ENCODE data around the gene ZFYVE26.
"Not testable (repeated sequence)": the region's sequence is repeated elsewhere in the genome, so short reads cannot be mapped to it uniquely, and the experiment has no call there.

ZFYVE26 gene

GRCh38 chr14:67749341-67750084, 66.9 kb downstream of the ZFYVE26 start:
- no peak for DNase-seq

GRCh38 chr14:67748312-67748711, 68.1 kb downstream of the ZFYVE26 start:
- no peak for DNase-seq

- DNase-seq = no peak
Observed at GRCh38 chr14:67746927-67747326, 69.5 kb downstream of the ZFYVE26 start.

GRCh38 chr14:67744046-67744445, 72.3 kb downstream of the ZFYVE26 start:
- no peak for DNase-seq

- DNase-seq = no peak
Observed at GRCh38 chr14:67738740-67739504, 77.5 kb downstream of the ZFYVE26 start.

- DNase-seq = no peak
Observed at GRCh38 chr14:67736771-67737170, 79.6 kb downstream of the ZFYVE26 start.

DNA sequence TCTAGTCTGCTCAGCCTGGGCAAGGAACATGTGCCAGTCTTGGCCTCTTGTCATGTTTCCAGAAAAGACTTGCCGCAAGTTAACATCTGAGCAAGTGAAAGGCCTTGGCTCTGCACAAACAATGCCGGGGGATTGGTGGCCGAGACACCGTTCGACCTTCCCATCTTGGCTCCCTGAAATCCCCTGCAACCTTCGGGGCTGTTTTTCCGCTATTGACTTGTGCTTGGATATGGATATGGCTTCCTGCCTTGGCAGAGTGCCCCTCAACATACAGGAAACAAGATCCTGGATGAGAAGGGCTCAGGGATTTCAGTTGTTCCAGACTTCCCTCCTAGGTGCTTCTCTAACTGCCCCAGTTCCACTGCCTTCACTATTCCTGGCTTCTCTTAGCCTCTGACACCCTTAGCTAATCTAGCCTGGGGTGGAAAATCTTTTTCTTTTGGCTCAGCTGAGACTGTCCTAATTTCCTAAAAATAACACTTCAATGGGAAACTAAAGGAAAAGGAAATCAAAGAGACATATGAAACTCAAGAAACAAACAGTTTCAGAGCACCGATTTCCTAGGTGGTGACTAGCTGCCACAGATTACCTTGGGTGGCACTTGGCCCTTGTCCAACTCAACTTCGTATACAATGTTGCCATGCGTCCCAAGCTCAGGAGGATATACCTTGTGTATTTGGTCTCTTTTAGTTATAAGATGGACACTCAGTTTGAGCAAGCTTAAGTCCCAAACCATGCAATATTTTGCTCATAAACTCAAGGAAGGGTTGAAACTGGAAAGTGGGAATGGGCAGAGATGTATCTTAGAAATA, 80.8 kb downstream of the ZFYVE26 start:
- DNase-seq = no peak

- DNase-seq = no peak
Observed at GRCh38 chr14:67734675-67735074, 81.7 kb downstream of the ZFYVE26 start.

GRCh38 chr14:67733616-67734015, 82.8 kb downstream of the ZFYVE26 start:
- no peak for DNase-seq

- DNase-seq = no peak
Observed at GRCh38 chr14:67729072-67729885, 87.1 kb downstream of the ZFYVE26 start.

DNA sequence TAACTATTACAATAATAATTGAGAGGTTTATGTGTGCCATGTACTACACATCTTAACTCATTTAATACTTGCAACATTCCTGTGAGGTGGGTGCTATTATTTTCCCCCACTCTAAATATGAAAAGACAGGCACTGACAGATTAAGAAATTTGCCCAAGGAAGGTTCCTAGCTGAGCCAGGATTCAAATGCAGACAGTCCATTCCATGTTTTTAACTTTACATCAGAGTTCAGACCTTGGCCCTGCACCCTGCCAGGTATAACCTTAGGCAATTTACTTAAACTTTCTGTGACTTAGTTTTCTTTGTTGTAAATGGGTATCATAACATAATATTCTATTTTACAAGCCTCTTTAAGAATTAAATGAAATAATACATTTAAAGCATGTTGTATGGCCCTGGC, 88.1 kb downstream of the ZFYVE26 start:
- no peak for DNase-seq

- no peak for DNase-seq
Observed at GRCh38 chr14:67727361-67727760, 89.0 kb downstream of the ZFYVE26 start.

DNA sequence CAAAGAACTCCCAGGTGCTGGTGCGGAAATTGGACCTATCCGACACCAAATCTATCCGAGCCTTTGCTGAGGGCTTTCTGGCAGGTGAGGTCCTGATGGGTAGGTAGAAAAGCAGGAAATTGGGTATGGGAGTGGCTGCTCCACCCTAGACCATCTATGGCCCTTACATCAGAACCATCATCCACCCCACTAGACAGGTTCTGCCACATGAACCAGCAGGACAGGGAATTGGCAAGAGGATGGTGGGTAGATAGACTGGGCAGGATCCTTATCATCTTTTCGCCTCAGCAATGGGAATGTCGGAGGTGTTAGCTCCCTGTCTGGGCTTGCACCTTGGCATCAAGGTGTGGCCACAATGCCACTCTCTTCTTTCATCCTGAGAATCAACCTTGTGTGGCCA, 91.2 kb downstream of the ZFYVE26 start:
- no peak for DNase-seq

GRCh38 chr14:67722293-67722692, 94.1 kb downstream of the ZFYVE26 start:
- no peak for DNase-seq

- DNase-seq = no peak
Observed at GRCh38 chr14:67721875-67722274, 94.5 kb downstream of the ZFYVE26 start.

DNA sequence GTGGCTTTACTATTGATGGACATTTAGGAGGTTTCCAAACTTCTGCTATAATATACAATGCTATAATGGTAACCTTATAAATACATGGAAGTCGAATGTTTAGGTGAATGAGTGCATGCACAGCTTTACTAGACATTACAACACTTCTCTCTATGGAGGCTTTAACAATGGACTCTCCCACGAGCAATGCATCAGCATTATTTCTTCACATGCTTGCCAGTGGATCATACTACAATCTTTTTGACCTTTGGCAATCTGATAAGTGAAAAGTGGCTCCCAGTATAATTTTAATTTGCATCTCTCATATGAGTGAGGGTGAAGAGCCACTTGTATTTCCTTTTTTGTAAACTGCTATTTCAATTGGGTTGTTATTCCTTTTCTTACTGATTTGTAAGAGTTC, 96.5 kb downstream of the ZFYVE26 start:
- no peak for DNase-seq

- DNase-seq = not testable (repeated sequence)
Observed at GRCh38 chr14:67719385-67719784, 97.0 kb downstream of the ZFYVE26 start.

- DNase-seq = no peak
Observed at GRCh38 chr14:67718265-67718664, 98.1 kb downstream of the ZFYVE26 start.

- no peak for DNase-seq
Observed at GRCh38 chr14:67717048-67717447, 99.3 kb downstream of the ZFYVE26 start.

DNA sequence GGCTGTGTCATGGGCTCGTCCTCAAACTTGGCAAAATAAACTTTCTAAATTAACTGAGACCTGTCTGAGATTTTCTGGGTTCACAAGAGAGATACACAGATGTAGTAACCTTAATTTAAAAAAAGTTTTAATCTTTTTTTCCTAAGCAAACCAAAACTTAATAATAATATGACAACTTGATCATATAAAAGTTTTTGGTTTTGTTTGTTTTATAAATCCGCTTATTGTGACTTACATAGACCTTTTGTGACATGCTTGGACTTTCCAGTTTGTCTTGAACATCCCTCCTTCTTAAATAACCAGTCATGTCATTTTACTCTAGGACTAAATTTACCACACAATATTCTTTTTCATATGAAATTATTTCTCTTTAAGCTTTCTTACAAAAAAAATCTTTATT, 106.2 kb downstream of the ZFYVE26 start:
- no peak for DNase-seq

DNA sequence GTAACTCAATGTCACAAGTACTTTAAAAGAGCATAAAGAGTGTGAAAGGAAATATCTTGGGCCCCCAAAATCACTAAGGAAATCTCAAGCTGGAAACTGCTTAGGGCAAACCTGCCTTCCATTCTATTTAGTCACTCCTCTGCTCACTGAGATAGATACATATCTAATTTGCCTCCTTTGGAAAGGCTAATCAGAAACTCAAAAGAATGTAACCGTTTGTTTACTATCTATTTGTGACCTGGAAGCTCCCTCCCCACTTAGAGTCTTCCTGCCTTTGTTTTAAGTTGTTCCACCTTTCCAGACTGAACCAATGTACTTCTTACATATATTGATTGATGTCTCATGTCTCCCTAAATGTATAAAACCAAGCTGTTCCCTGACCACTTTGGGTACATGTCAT, 106.6 kb downstream of the ZFYVE26 start:
- not testable (repeated sequence) for DNase-seq

DNA sequence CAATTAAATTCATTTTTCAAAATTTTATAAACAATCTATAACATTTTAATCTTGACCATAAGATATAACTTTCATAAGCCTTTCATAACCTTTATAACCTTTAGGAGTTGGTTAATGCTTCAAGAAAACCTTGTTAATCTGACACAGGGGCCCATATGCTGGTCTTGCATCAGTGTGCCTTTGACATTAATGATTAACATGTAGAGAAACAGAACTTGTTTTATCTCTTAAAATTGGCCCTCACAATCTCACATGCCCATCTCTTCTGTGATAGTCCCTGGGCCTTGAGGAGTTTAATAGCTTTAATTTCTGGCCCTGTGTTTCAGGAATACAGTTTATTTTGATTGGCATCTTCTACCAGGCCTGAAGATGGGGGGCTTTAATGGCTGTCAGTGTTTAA, 107.0 kb downstream of the ZFYVE26 start:
- not testable (repeated sequence) for DNase-seq

- DNase-seq = no peak
Observed at GRCh38 chr14:67705211-67705610, 111.2 kb downstream of the ZFYVE26 start.
